ES-I3 (cell line): ENCODE data around the gene COQ9.
A peak's percentile ranks its signal among the peaks of the same experiment; 100 is the strongest.
"Not testable (repeated sequence)": the region's sequence is repeated elsewhere in the genome, so short reads cannot be mapped to it uniquely, and the experiment has no call there.

Experiments used
- H3K36me3 ChIP-seq: 2 replicates; pipeline ENCODE4 v1.6.1; 2013; ENCODE audit warnings: mild to moderate bottlenecking, low read length, control low read depth, moderate library complexity; ENCODE audit not compliant: insufficient read depth
- H3K4me1 ChIP-seq: 2 replicates; pipeline ENCODE4 v1.6.1; 2013; ENCODE audit warnings: mild to moderate bottlenecking, control low read depth, low read length; ENCODE audit not compliant: insufficient read depth
- H3K9ac ChIP-seq: 2 replicates; pipeline ENCODE4 v1.6.1; 2013; ENCODE audit warnings: low read depth, mild to moderate bottlenecking, low read length, moderate library complexity
- H3K9me3 ChIP-seq: 2 replicates; pipeline ENCODE4 v1.6.1; 2013; ENCODE audit warnings: mild to moderate bottlenecking, low read length, moderate library complexity; ENCODE audit not compliant: control insufficient read depth, insufficient read depth

Gene COQ9

GRCh38 chr16:57447186-57447962 is at the start of gene COQ9, which contains the start of gene CIAPIN1:
Gene COQ9 (plus strand): TSS chr16:57447479. CDS start chr16:57447506, 27 bp downstream.
Gene CIAPIN1 (minus strand): TSS chr16:57447385. CDS start chr16:57440928, 6,457 bp downstream.
- Histone ChIP-seq H3K36me3 (no peaks in the 10 kb centered on the region), H3K9ac (peak within 1 kb of the TSS; percentile 84), H3K9me3 (no peaks in the 10 kb centered on the region), H3K4me1 (no peaks in the 10 kb centered on the region)

GRCh38 chr16:57397493-57397892 is 49.8 kb upstream of the COQ9 start:
- not testable (repeated sequence) for H3K9ac ChIP-seq, H3K36me3 ChIP-seq, H3K9me3 ChIP-seq, H3K4me1 ChIP-seq

- no peak overlapping the region for H3K9ac ChIP-seq
- H3K9me3 ChIP-seq, result no peaks in the 10 kb centered on the region
- no peaks in the 10 kb centered on the region for H3K36me3 ChIP-seq
- no peaks in the 10 kb centered on the region for H3K4me1 ChIP-seq
These were observed 45.2 kb upstream of the COQ9 start for GRCh38 chr16:57401943-57402640.

GRCh38 chr16:57403965-57404817 is 43.1 kb upstream of the COQ9 start, which contains the start of gene CCL17:
Gene CCL17 (plus strand): TSS chr16:57404767. CDS start chr16:57413933, 9,166 bp downstream.
- Histone ChIP-seq H3K36me3 (no peaks in the 10 kb centered on the region), H3K9me3 (no peaks in the 10 kb centered on the region), H3K9ac (no peak within 1 kb of the TSS), H3K4me1 (no peaks in the 10 kb centered on the region)

- no peaks in the 10 kb centered on the region for H3K4me1 ChIP-seq
- no peak overlapping the region for H3K9ac ChIP-seq
- no peaks in the 10 kb centered on the region for H3K36me3 ChIP-seq
- H3K9me3 ChIP-seq, result no peaks in the 10 kb centered on the region
These were observed 42.2 kb upstream of the COQ9 start for GRCh38 chr16:57405097-57405496.

- Histone ChIP-seq H3K9me3 (no peaks in the 10 kb centered on the region), H3K9ac (no peak overlapping the region)
These were observed 40.4 kb upstream of the COQ9 start for GRCh38 chr16:57406881-57407280.

GRCh38 chr16:57407521-57408353 is 39.5 kb upstream of the COQ9 start:
- no peaks in the 10 kb centered on the region for H3K4me1 ChIP-seq
- H3K9ac ChIP-seq, result no peak overlapping the region
- no peaks in the 10 kb centered on the region for H3K36me3 ChIP-seq
- H3K9me3 ChIP-seq, result no peaks in the 10 kb centered on the region

More at GRCh38 chr16:57406881-57407280, 40.4 kb upstream of the COQ9 start:
- Histone ChIP-seq H3K36me3 (no peaks in the 10 kb centered on the region), H3K4me1 (no peaks in the 10 kb centered on the region)

- Histone ChIP-seq H3K36me3 (no peaks in the 10 kb centered on the region), H3K9me3 (no peaks in the 10 kb centered on the region), H3K9ac (no peak overlapping the region), H3K4me1 (no peaks in the 10 kb centered on the region)
These were observed 38.2 kb upstream of the COQ9 start for GRCh38 chr16:57409065-57409464.

GRCh38 chr16:57409870-57410587 is 37.2 kb upstream of the COQ9 start:
- Histone ChIP-seq H3K36me3 (no peaks in the 10 kb centered on the region), H3K9me3 (no peaks in the 10 kb centered on the region), H3K9ac (no peak overlapping the region), H3K4me1 (no peaks in the 10 kb centered on the region)

GRCh38 chr16:57411362-57411976 is 35.8 kb upstream of the COQ9 start:
- H3K9ac ChIP-seq, result no peak overlapping the region
- H3K9me3 ChIP-seq, result no peaks in the 10 kb centered on the region
- peaks cover 5% of the 10 kb centered on the region; the same call in 1 of the 2 replicates for H3K4me1 ChIP-seq
- H3K36me3 ChIP-seq, result no peaks in the 10 kb centered on the region

GRCh38 chr16:57412584-57412983 is 34.7 kb upstream of the COQ9 start:
- Histone ChIP-seq H3K36me3 (no peaks in the 10 kb centered on the region), H3K4me1 (peaks cover 5% of the 10 kb centered on the region; the same call in 1 of the 2 replicates), H3K9ac (no peak overlapping the region), H3K9me3 (no peaks in the 10 kb centered on the region)

- Histone ChIP-seq H3K9me3 (no peaks in the 10 kb centered on the region), H3K36me3 (no peaks in the 10 kb centered on the region), H3K4me1 (peaks cover 5% of the 10 kb centered on the region; the same call in 1 of the 2 replicates), H3K9ac (no peak overlapping the region)
These were observed 34.0 kb upstream of the COQ9 start for GRCh38 chr16:57413301-57413730.

- Histone ChIP-seq H3K9ac (no peak overlapping the region), H3K36me3 (no peaks in the 10 kb centered on the region), H3K4me1 (peaks cover 8% of the 10 kb centered on the region; the same call in 1 of the 2 replicates), H3K9me3 (no peaks in the 10 kb centered on the region)
These were observed 33.5 kb upstream of the COQ9 start for GRCh38 chr16:57413733-57414132.
